Nephron progenitor cell (in vitro differentiated cells): ENCODE results near the gene TP53AIP1.

Experiments used
- DNase-seq: peaks from one replicate; pipeline ENCODE4 v3.0.0; 2021
- H3K27ac Mint-ChIP-seq: 2 replicates; pipeline ENCODE4 v1.8.0; 2021; ENCODE audit warnings: mild to moderate bottlenecking, moderate library complexity, mixed read lengths
- H3K27me3 Mint-ChIP-seq: 2 replicates; pipeline ENCODE4 v1.8.0; 2021; ENCODE audit warnings: mild to moderate bottlenecking, low read depth, mixed read lengths; ENCODE audit not compliant: poor library complexity
- H3K36me3 Mint-ChIP-seq: 2 replicates; pipeline ENCODE4 v1.8.0; 2021; ENCODE audit warnings: low read depth, mixed read lengths
- H3K4me1 Mint-ChIP-seq: 2 replicates; pipeline ENCODE4 v1.8.0; 2021; ENCODE audit warnings: mixed read lengths
- H3K4me3 Mint-ChIP-seq: 2 replicates; pipeline ENCODE4 v1.8.0; 2021; ENCODE audit warnings: mild to moderate bottlenecking, moderate library complexity, mixed read lengths
- H3K9me3 Mint-ChIP-seq: 2 replicates; pipeline ENCODE4 v1.8.0; 2021; ENCODE audit warnings: mild to moderate bottlenecking, moderate library complexity, mixed read lengths
- CTCF ChIP-seq: fragments of 200-600 bp; sonication (generic); IDR thresholded peaks from 2 replicates; pipeline ENCODE4 v1.5.0; 2021; ENCODE audit warnings: antibody characterized with exemption

Gene TP53AIP1

GRCh38 chr11:128904303-128904655, 38.4 kb downstream of the TP53AIP1 start:
- Mint-ChIP-seq H3K27me3 (peaks cover 89% of the 10 kb centered on the region), H3K4me1 (peaks cover 44% of the 10 kb centered on the region), H3K4me3 (peak overlapping the region; percentile 67), H3K36me3 (no peaks in the 10 kb centered on the region), H3K27ac (no peak overlapping the region), H3K9me3 (peaks cover 8% of the 10 kb centered on the region)
- TF ChIP-seq CTCF = no peak
- no peak for DNase-seq

GRCh38 chr11:128903248-128904061, 39.2 kb downstream of the TP53AIP1 start:
- Mint-ChIP-seq H3K4me3 (peak overlapping the region; percentile 67), H3K36me3 (no peaks in the 10 kb centered on the region), H3K27ac (no peak overlapping the region), H3K27me3 (peaks cover 91% of the 10 kb centered on the region), H3K9me3 (peaks cover 8% of the 10 kb centered on the region), H3K4me1 (peaks cover 44% of the 10 kb centered on the region)
- peak; percentile 23 for DNase-seq
- TF ChIP-seq CTCF = no peak

- peak overlapping the region; percentile 67 for H3K4me3 Mint-ChIP-seq
- no peak overlapping the region for H3K27ac Mint-ChIP-seq
- DNase-seq = no peak
- H3K9me3 Mint-ChIP-seq = peaks cover 8% of the 10 kb centered on the region
- peaks cover 44% of the 10 kb centered on the region for H3K4me1 Mint-ChIP-seq
- TF ChIP-seq CTCF = no peak
- H3K27me3 Mint-ChIP-seq = peaks cover 95% of the 10 kb centered on the region
- no peaks in the 10 kb centered on the region for H3K36me3 Mint-ChIP-seq
Observed at GRCh38 chr11:128902515-128903066, 40.1 kb downstream of the TP53AIP1 start.

- H3K4me1 Mint-ChIP-seq = peaks cover 44% of the 10 kb centered on the region
- peak overlapping the region; percentile 67 for H3K4me3 Mint-ChIP-seq
- H3K27me3 Mint-ChIP-seq = peaks cover 90% of the 10 kb centered on the region
- peaks cover 2% of the 10 kb centered on the region for H3K9me3 Mint-ChIP-seq
- no peaks in the 10 kb centered on the region for H3K36me3 Mint-ChIP-seq
- peak; percentile 51 for DNase-seq
- no peak overlapping the region for H3K27ac Mint-ChIP-seq
- no peak for TF ChIP-seq CTCF
Observed at GRCh38 chr11:128901653-128902514, 40.8 kb downstream of the TP53AIP1 start.

- no peak for DNase-seq
- peaks cover 76% of the 10 kb centered on the region for H3K27me3 Mint-ChIP-seq
- H3K36me3 Mint-ChIP-seq = no peaks in the 10 kb centered on the region
- H3K4me1 Mint-ChIP-seq = peaks cover 37% of the 10 kb centered on the region
- TF ChIP-seq CTCF = no peak
- H3K4me3 Mint-ChIP-seq = no peak overlapping the region
- H3K9me3 Mint-ChIP-seq = no peaks in the 10 kb centered on the region
- no peak overlapping the region for H3K27ac Mint-ChIP-seq
Observed at GRCh38 chr11:128900468-128900867, 42.2 kb downstream of the TP53AIP1 start.
